CD4-positive, alpha-beta T cell treated with Interleukin-4 for 1 hour (primary cell): ENCODE data around the gene MDFI.

ENCODE experiments used
- DNase-seq, 2 donors: peaks; one replicate each; pipeline ENCODE4 v3.0.0-alpha.2; 2020 to 2022

The MDFI gene

DNA sequence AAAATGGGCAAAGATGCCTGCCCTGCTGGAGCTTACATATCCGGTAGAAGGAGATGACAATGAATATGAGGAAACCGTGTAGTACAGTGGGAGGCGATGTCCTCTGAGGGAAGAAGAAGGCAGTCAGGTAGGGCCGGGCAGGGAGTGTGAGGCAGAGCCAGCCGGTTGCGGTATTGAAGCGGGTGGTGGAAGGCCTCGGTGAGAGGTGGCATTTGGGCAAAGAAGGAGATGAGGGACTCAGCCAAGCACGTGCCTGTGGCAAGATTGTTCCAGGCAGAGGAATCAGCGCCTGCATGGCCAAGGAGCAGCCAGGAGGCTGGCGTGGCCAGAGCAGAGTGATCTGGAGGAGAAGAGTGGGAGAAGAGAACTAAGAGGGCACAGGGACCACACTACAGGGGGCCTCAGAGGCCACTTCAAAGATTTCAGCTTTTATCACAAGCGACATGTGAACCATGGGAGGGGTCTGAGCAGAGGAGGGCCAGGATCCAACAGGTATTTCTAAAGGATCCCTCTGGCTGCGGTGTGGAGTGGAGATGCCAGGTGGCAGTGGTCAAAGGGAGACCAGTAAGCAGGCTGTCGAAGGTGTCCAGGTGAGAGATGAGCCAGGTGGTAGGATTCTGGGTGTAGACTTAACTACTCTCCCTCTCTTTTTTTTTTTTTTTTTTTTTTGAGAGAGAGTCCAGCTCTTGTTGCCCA is 13.8 kb downstream of the MDFI start:
- DNase-seq, result no peak

GRCh38 chr6:41652866-41653652 is 14.8 kb downstream of the MDFI start:
- no peak for DNase-seq

DNA sequence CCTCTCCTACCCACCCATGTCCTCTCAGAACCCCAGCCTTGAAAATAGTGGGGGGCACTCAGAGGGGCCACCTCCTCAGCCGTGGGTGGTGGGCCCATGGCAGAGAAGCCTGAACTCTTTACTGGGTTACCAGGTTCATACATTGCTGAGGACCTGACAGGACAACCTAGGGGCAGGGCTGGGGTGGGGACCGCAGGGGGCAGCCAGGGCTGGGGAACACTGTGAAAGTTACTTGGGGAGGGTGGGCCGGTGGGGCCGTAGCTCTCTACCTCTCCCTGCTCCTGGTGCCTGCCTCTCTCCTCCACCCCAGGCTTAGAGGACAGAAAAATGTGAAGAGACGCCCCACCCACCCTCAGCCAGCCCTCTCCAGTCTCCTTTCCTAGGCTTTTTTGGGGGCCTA is 15.4 kb downstream of the MDFI start:
- DNase-seq, result no peak

DNA sequence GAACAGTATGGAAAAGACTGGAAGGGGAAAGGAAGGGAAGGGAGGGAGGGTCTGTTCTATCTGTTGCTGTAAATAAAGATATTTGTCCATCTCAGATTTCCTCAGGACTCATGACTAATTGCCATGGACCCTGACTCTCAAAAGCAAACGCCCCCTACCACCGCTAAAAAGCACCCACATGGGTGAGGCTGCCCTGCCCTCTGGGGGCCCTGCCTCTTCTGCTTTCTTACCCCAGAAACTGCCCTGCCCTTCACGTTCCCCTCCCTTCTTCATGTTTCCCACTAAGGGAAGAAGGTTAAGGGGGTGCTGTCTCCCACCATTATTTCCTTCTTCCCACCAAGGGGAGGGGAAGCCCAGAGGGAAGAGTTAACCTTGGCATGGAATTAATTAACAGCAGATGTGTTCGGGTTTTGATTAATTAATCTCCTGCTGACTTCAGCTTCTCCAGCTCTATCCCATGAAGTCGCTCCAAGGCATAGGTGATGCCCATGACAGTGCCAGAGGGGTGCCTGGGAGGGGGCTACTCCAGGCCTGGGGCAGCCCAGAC is 16.0 kb downstream of the MDFI start:
- no peak for DNase-seq

- no peak for DNase-seq
These were observed 16.5 kb downstream of the MDFI start for GRCh38 chr6:41654698-41655151.

GRCh38 chr6:41655176-41655575 is 16.9 kb downstream of the MDFI start:
- DNase-seq, result no peak

GRCh38 chr6:41655646-41656001 is 17.4 kb downstream of the MDFI start:
- DNase-seq, result no peak

GRCh38 chr6:41656002-41656691 is 17.9 kb downstream of the MDFI start:
- DNase-seq, result no peak

GRCh38 chr6:41657131-41658094 is 19.1 kb downstream of the MDFI start:
- DNase-seq, result no peak

- no peak for DNase-seq
These were observed 20.4 kb downstream of the MDFI start for GRCh38 chr6:41658636-41659035.

- DNase-seq, result no peak
These were observed 21.7 kb downstream of the MDFI start for GRCh38 chr6:41659935-41660334.

DNA sequence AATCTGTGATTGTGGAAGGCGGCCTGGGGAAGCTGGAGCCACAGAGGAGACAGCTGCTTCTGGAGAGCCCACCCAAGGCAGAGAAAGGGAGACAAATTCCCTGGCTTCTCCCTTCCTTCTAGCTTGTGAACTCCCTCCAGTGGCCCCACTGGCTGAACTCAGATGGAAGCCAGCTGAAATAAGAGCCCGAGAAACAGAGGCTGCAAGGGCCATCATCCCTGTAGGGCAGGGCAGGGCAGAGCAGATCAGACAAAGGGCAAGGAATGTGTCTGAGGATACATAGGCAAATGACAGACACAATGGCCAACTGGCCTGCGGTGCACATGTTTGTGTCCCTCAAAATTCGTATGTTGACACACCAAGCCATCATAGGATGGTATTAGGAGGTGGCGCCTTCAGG is 25.3 kb downstream of the MDFI start:
- no peak for DNase-seq

- DNase-seq, result no peak
These were observed 26.0 kb downstream of the MDFI start for GRCh38 chr6:41664271-41664670.

GRCh38 chr6:41667195-41667594 is 28.9 kb downstream of the MDFI start:
- no peak for DNase-seq

- DNase-seq, result no peak
These were observed 30.7 kb downstream of the MDFI start for GRCh38 chr6:41668968-41669367.

- no peak for DNase-seq
These were observed 32.6 kb downstream of the MDFI start for GRCh38 chr6:41670703-41671360.

DNA sequence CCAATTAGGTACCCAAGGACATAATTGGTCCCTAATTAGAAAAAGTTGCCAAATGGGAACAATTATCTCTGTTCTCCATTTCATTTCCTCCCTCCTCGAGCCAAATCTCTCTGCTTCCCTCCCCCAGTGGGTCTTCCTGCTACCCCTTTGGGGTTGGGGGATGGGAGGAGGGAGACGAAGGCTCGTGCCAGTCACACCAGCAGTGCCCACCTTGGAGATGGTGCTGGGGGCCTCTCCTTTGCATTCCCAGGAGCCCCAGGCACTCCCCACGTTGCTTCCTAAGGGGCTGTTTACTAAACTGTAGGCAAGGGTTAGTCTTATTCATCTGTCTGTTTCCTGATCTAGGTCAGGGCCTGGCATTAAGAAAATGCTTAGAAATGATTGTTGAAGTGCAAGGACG is 33.1 kb downstream of the MDFI start:
- no peak for DNase-seq

DNA sequence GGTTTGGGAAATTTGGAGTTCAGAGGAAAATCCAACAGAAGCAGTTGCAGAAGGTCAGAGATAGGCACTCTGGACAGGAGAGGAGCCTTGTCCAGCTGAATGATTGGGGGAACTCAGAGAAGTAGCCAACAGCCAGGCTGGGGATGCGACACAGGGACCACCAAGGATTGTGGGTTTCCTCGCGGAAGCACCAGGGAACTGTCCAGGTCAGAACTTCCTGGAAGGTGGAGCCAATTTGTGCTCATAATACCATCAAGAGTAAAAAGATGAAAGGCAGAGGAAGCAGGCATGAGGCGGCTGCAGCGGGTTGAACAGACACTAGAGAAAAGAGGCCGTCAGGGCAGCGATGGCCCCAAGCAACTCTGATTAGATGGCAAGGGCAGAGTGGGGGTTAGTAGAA is 33.7 kb downstream of the MDFI start:
- DNase-seq, result no peak

DNA sequence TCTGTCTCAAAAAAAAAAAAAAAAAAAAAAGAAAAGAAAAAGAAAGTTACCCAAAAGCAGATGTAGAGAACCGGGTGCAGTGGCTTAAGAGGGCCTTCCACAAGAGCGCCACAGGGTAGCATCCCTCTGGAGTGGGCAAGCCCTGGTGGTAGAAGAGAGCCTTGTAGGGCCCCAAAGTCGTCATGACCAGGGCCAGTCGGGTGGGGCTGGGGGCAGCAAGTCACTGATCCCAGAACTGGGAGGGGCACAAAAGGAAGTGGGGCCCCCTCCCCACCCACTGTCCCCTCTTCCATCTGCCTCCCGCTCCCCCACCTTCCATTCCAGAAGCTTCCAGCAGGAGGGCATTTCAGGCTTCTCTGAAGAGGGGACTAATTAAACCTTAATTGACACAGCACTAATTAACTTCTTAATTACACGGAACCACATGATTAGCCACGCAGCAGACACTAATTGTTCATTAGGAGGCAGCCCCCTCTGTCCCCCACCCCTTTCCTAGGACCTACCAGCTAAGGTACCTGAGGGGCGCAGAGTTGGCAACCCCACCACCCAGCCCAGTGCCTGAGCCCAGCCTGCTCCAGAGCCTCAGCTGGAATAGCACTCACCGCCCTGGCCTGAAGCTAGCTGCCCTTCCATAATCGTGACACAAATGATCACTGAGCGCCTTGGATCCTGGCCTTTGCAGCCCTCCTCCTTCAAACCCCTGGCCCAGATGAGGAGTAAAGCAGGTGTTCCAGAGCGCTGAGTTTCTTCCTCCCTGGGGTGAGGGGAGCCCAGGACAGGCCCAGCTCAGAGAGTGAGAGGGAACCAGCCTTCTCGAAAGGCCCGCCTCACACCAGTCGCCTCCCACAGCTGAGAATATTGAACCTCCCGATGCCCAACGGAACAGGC is 34.8 kb downstream of the MDFI start:
- DNase-seq, result no peak

DNA sequence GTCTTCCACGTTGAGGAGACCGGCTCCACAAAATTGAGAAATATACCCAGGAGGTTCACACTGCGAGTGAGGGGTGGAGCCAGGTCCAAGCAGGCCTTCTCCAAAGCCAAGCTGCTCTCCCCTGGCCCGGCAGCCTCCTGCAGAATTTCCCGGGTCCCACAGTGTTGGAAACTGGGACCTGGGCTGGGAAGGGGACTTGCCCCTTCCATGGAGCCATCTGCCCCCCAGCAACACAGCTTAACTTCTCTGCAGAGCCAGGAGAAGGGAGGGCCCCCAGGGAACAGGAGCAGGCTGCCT is 35.4 kb downstream of the MDFI start:
- no peak for DNase-seq
